GM10266 (cell line): ENCODE results near the gene LRP1-AS.

ENCODE experiments used
- DNase-seq: peaks from one replicate; pipeline ENCODE4 v3.0.0; 2012; ENCODE audit errors: extremely low spot score
- CTCF ChIP-seq: IDR thresholded peaks from 2 replicates; pipeline ENCODE4 v1.5.1; 2012; ENCODE audit warnings: mild to moderate bottlenecking, low read depth; ENCODE audit not compliant: control insufficient read depth, insufficient read depth; ENCODE audit errors: missing control alignments

Gene LRP1-AS

DNA sequence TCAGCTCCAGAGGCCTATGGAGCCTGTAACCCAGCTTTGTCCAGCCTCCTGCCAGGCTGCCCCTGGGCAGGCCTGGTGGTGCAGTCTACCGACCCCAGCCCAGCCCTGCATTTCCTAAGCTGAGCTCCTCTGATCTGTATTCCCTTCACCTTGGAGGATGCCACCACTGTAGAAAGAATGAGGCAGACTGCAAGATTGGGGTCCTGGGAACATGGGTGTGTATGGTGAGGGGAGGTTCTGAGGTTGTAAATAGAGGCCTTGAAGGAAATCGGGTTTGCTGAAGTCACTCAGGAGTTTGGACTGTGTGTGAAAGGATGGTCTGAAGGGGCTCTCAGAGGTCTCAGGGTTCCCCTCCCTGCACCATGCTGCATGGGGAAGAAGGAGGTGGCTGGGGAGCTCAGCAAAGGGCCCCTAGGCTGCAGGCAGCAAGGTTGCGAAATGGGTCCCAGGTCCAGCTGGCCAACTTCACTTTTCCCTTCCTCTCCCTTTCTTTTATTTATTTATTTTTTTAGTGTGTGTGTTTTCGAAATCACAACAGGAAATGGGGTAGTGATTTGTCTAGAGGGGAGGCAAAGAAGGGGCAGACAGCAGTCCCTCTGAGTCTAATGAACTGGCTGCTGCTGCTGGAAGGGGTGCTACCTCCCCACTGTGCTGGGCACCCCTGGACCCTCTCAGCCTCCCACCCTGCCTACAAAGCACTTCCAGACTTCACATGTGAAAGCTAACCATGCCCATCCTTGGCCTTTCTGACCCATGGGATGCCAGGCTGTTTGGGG lies 1.2 kb upstream of the LRP1-AS start:
- no peak for TF ChIP-seq CTCF

GRCh38 chr12:57146092-57146491 lies 1.3 kb downstream of the LRP1-AS start:
- DNase-seq: no peak
- TF ChIP-seq CTCF: no peak

More for the DNA sequence above, 1.2 kb upstream of the LRP1-AS start:
- no peak for DNase-seq

GRCh38 chr12:57145460-57146059 lies 1.9 kb downstream of the LRP1-AS start:
- TF ChIP-seq CTCF: no peak
- DNase-seq: no peak

GRCh38 chr12:57143454-57143853 lies 4.0 kb downstream of the LRP1-AS start:
- no peak for DNase-seq
- no peak for TF ChIP-seq CTCF

- no peak for TF ChIP-seq CTCF
- no peak for DNase-seq
Measured at GRCh38 chr12:57142727-57143126, 4.7 kb downstream of the LRP1-AS start.

- no peak for TF ChIP-seq CTCF
- DNase-seq: no peak
Measured at GRCh38 chr12:57142121-57142520, 5.3 kb downstream of the LRP1-AS start.

- no peak for TF ChIP-seq CTCF
- DNase-seq: no peak
Measured at GRCh38 chr12:57141249-57141648, 6.2 kb downstream of the LRP1-AS start.
